ENCODE results near the gene ITGB8. TPM values are rescaled to one million over a fixed set of nuclear protein-coding genes. Genes with fewer than 3 reads are reported as not detected.

ITGB8 gene
- total RNA-seq, 2 experiments from 2014 or later: not detected

- Mint-ChIP-seq H3K27me3 (no peaks in the 10 kb centered on the region), H3K36me3 (ENCODE audit: low read depth) (no peaks in the 10 kb centered on the region), H3K27ac (no peak overlapping the region), H3K9me3 (no peaks in the 10 kb centered on the region), H3K4me1 (no peaks in the 10 kb centered on the region), H3K4me3 (no peak overlapping the region)
- CTCF ChIA-PET: no interaction called here
- POLR2A ChIA-PET: no interaction called here
- no peak for DNase-seq
Measured at GRCh38 chr7:20438694-20439376, 108.1 kb downstream of the ITGB8 start.

DNA sequence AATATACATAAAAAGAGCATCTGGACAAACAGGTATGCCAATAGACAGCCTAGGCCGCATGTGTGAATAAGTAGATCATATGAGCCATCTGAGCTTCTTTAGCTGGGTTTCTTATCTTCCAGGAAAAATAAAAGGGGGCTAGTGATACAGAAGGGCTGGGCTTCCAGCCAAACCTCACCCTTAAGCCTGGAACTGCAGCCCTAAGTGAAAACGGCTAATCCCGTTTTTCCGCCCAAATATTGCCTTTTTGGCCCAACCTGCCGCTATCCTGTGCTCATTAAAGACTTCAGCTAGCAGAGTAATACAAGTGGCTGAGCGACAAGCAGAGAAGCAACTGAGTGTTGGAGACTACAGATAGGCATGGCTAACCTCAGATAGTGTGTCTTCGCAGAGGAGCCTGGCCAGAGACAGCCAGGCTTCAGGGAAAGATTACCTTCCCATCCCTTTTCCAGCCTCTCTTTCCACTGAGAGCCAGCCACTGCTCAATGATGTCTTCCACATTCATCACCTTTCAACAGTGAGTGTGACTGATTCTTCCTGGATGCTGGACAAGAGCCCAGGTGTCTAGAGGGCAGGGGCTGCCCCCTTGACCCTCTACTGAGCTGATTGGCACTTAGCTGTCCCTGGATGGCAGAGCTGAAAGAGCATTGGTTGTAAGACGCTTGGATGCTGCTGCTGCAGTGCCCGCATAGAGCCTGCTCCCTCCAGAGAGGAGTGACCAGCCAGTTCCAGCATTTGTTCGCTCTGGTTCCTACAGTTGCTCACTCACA is 108.9 kb downstream of the ITGB8 start:
- Mint-ChIP-seq H3K9me3 (no peaks in the 10 kb centered on the region), H3K27ac (no peak overlapping the region), H3K27me3 (no peaks in the 10 kb centered on the region), H3K4me3 (no peak overlapping the region), H3K36me3 (ENCODE audit: low read depth) (no peaks in the 10 kb centered on the region), H3K4me1 (no peaks in the 10 kb centered on the region)
- DNase-seq: no peak
- ChIA-PET CTCF (no interaction called here), POLR2A (no interaction called here)

- Mint-ChIP-seq H3K27me3 (no peaks in the 10 kb centered on the region), H3K9me3 (no peaks in the 10 kb centered on the region), H3K4me1 (no peaks in the 10 kb centered on the region), H3K36me3 (ENCODE audit: low read depth) (no peaks in the 10 kb centered on the region), H3K4me3 (no peak overlapping the region), H3K27ac (no peak overlapping the region)
- ChIA-PET POLR2A (no interaction called here), CTCF (no interaction called here)
- peak; percentile 16 for DNase-seq
Measured at GRCh38 chr7:20440472-20441105, 109.9 kb downstream of the ITGB8 start.

DNA sequence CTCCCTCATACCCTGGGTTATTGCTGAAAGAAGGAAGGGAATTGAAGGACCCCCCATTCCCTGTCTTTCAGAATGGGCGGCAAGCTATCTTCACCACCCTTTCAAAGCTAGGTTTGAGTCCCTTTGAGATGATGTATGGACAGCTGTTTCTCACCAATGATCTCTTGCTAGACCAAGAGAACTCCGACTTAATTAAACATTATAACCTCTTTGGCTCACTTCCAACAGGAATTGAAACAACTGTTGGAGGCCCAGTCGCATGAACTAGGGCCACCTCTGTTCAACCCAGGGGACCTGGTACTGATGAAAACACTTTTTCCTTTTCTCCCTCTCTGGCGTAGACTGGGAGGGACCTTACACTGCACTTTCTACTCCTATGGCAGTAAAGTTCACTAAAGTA is 110.6 kb downstream of the ITGB8 start:
- H3K4me1 Mint-ChIP-seq: no peaks in the 10 kb centered on the region
- ChIA-PET POLR2A (no interaction called here), CTCF (no interaction called here)
- no peaks in the 10 kb centered on the region for H3K9me3 Mint-ChIP-seq
- H3K27me3 Mint-ChIP-seq: no peaks in the 10 kb centered on the region
- H3K36me3 Mint-ChIP-seq (ENCODE audit: low read depth): no peaks in the 10 kb centered on the region
- H3K27ac Mint-ChIP-seq: no peak overlapping the region
- DNase-seq: no peak
- no peak overlapping the region for H3K4me3 Mint-ChIP-seq

DNA sequence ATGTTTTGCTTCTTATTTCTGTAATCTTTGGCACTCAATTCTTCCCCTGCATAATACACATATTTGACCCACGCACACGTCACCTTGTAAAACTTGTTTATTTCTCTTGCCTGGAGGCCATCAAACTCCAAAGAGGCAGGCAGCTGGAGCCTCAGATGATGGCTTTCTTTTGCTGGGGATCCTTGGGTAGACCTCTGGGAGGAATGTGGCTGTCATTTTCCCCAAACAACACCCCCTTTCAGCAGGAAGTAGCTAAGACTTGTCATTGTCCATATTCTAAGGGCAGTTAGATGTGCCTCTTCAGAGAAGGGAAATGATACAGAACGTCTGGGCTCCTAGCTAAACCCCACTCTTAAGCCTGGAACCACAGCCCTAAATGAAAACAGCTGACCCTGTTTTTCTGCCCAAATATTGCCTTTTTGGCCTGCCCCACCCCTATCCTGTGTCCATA is 111.3 kb downstream of the ITGB8 start:
- ChIA-PET CTCF (no interaction called here), POLR2A (no interaction called here)
- no peak for DNase-seq
- H3K4me3 Mint-ChIP-seq: no peak overlapping the region
- H3K36me3 Mint-ChIP-seq (ENCODE audit: low read depth): no peaks in the 10 kb centered on the region
- H3K4me1 Mint-ChIP-seq: no peaks in the 10 kb centered on the region
- H3K9me3 Mint-ChIP-seq: no peaks in the 10 kb centered on the region
- no peak overlapping the region for H3K27ac Mint-ChIP-seq
- H3K27me3 Mint-ChIP-seq: no peaks in the 10 kb centered on the region

DNA sequence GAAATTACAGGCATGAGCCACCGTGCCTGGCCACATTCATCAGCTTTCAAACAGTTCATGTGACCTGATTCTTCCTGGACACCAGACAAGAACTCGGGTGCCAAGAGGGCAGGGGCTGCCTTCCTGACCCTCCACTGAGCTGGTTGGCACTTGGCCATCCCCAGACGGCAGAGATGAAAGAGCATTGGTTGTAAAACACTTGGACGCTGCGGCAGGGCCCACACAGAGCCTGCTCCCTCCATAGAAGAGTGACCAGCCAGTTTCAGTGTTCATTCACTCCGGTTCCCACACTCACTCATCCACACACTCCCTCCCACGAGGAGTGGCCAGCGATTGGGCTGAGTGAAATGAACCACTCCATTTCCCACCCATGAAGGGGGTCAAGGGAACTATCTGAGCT is 112.3 kb downstream of the ITGB8 start:
- H3K27me3 Mint-ChIP-seq: no peaks in the 10 kb centered on the region
- DNase-seq: no peak
- H3K4me1 Mint-ChIP-seq: no peaks in the 10 kb centered on the region
- no peaks in the 10 kb centered on the region for H3K9me3 Mint-ChIP-seq
- no peaks in the 10 kb centered on the region for H3K36me3 Mint-ChIP-seq (ENCODE audit: low read depth)
- H3K4me3 Mint-ChIP-seq: no peak overlapping the region
- CTCF ChIA-PET: no interaction called here
- H3K27ac Mint-ChIP-seq: no peak overlapping the region
- POLR2A ChIA-PET: no interaction called here

- Mint-ChIP-seq H3K36me3 (ENCODE audit: low read depth) (no peaks in the 10 kb centered on the region), H3K4me3 (no peak overlapping the region), H3K27ac (no peak overlapping the region), H3K9me3 (no peaks in the 10 kb centered on the region), H3K4me1 (no peaks in the 10 kb centered on the region), H3K27me3 (no peaks in the 10 kb centered on the region)
- CTCF ChIA-PET: no interaction called here
- POLR2A ChIA-PET: no interaction called here
- DNase-seq: no peak
Measured at GRCh38 chr7:20444030-20444800, 113.5 kb downstream of the ITGB8 start.

GRCh38 chr7:20447021-20447650 is 116.4 kb downstream of the ITGB8 start:
- no peak for DNase-seq
- H3K4me1 Mint-ChIP-seq: no peaks in the 10 kb centered on the region
- no peak overlapping the region for H3K4me3 Mint-ChIP-seq
- H3K9me3 Mint-ChIP-seq: no peaks in the 10 kb centered on the region
- H3K27ac Mint-ChIP-seq: no peak overlapping the region
- CTCF ChIA-PET: no interaction called here
- H3K36me3 Mint-ChIP-seq (ENCODE audit: low read depth): no peaks in the 10 kb centered on the region
- POLR2A ChIA-PET: no interaction called here
- no peaks in the 10 kb centered on the region for H3K27me3 Mint-ChIP-seq

DNA sequence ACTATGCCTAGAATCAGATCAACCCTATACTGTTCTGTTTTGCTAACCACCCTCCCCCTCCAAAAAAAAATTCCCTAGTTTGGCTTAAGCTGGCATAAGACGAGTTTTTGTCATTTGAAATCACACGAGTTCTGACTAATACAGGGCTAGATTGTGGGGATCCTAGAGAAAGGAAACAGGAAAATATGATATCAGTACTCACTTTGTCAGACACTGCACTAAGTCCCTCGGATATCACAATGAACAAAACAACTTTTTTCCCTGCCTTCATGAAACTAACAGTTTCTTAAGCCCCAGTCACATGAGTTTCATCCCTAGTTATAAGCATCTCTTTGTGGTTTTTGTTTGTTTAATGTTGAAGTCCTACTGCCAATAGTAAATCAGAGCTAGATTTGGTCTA is 118.5 kb downstream of the ITGB8 start:
- Mint-ChIP-seq H3K27ac (no peak overlapping the region), H3K27me3 (no peaks in the 10 kb centered on the region), H3K36me3 (ENCODE audit: low read depth) (no peaks in the 10 kb centered on the region), H3K9me3 (no peaks in the 10 kb centered on the region), H3K4me1 (no peaks in the 10 kb centered on the region), H3K4me3 (no peak overlapping the region)
- POLR2A ChIA-PET: no interaction called here
- DNase-seq: no peak
- CTCF ChIA-PET: no interaction called here

- H3K36me3 Mint-ChIP-seq (ENCODE audit: low read depth): no peaks in the 10 kb centered on the region
- ChIA-PET POLR2A (no interaction called here), CTCF (no interaction called here)
- H3K4me3 Mint-ChIP-seq: no peak overlapping the region
- H3K27ac Mint-ChIP-seq: no peak overlapping the region
- no peaks in the 10 kb centered on the region for H3K9me3 Mint-ChIP-seq
- no peak for DNase-seq
- no peaks in the 10 kb centered on the region for H3K27me3 Mint-ChIP-seq
- H3K4me1 Mint-ChIP-seq: no peaks in the 10 kb centered on the region
Measured at GRCh38 chr7:20450536-20450935, 119.8 kb downstream of the ITGB8 start.

DNA sequence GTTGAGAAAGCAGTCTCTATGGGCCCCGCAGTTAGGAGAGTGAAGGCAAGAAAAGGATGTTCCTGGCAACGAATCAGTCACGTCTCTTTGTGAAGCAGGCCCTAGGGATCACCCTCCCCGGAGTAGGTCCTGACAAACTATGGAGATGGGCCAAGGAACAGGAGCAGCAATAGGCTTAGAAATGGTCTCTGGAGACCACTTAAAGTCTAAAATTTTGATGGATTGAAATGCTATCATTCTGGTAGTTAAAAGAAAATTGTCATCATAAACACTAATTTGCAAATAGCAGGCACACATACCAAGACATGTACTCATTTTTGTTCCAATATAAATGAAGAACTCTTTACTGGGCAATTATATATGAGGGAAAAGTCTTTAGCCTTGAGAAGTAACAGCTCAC is 123.5 kb downstream of the ITGB8 start:
- ChIA-PET CTCF (no interaction called here), POLR2A (no interaction called here)
- no peak for DNase-seq
- Mint-ChIP-seq H3K9me3 (no peaks in the 10 kb centered on the region), H3K27me3 (no peaks in the 10 kb centered on the region), H3K27ac (no peak overlapping the region), H3K4me3 (no peak overlapping the region), H3K4me1 (no peaks in the 10 kb centered on the region), H3K36me3 (ENCODE audit: low read depth) (no peaks in the 10 kb centered on the region)

- ChIA-PET POLR2A (no interaction called here), CTCF (no interaction called here)
- Mint-ChIP-seq H3K4me3 (no peak overlapping the region), H3K27me3 (no peaks in the 10 kb centered on the region), H3K9me3 (no peaks in the 10 kb centered on the region), H3K36me3 (ENCODE audit: low read depth) (no peaks in the 10 kb centered on the region), H3K4me1 (no peaks in the 10 kb centered on the region), H3K27ac (no peak overlapping the region)
- no peak for DNase-seq
Measured at GRCh38 chr7:20456701-20457100, 126.0 kb downstream of the ITGB8 start.

DNA sequence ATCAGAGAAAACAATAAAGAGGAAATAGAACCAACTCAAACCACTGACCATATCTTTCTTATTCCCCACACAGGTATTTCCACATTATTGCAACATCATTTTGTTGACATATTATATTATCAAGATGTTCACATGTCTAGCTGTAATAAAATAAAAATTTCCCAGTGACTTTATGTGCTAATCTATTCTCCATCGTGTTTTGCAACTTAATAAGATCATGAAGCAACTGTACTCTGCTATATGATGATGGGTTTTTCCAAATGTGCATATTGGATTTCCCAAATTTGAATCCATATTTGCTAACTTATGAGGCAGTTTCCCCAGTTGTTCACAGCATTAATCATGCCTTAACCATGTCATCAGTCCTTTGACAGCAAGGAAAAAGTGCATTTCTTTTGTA is 127.8 kb downstream of the ITGB8 start:
- Mint-ChIP-seq H3K36me3 (ENCODE audit: low read depth) (no peaks in the 10 kb centered on the region), H3K27ac (no peak overlapping the region)

More for the DNA sequence above, 127.8 kb downstream of the ITGB8 start:
- ChIA-PET POLR2A (no interaction called here), CTCF (no interaction called here)
- H3K9me3 Mint-ChIP-seq: peaks cover under 1% of the 10 kb centered on the region
- no peaks in the 10 kb centered on the region for H3K4me1 Mint-ChIP-seq
- H3K27me3 Mint-ChIP-seq: no peaks in the 10 kb centered on the region
- no peak overlapping the region for H3K4me3 Mint-ChIP-seq
- DNase-seq: no peak

Data from activated CD4-positive, alpha-beta memory T cell treated with anti-CD3 and anti-CD28 coated beads, Interleukin-2, amount 10 ng/mL, durations not matched to agents 7 days and 5 days (primary cell).